Stomach (tissue), 4 donors: Measurements from ENCODE around the gene COX17.

Source experiments
- CTCF ChIP-seq, 7 experiments: fragments of 450-650 bp in 4 of 7; fragments of 200-600 bp in 3 of 7; sonication (generic) in 3 of 7; IDR thresholded peaks; one replicate each; pipeline ENCODE4 v1.5.1; 2016 to 2019; ENCODE audit warnings: antibody characterized with exemption in 7 of 7, control low read depth in 2 of 7, mild to moderate bottlenecking in 1 of 7
- EP300 ChIP-seq: sonication (generic); formaldehyde crosslinking; IDR thresholded peaks from one replicate; pipeline ENCODE4 v1.6.1; 2017; ENCODE audit warnings: antibody characterized with exemption
- POLR2A ChIP-seq, 4 donors: fragments of 450-650 bp; IDR thresholded peaks; one replicate each; pipeline ENCODE4 v1.6.1; 2016; ENCODE audit warnings: antibody characterized with exemption in 4 of 4, control low read depth in 2 of 4, mild to moderate bottlenecking in 1 of 4, moderate library complexity in 1 of 4
- POLR2AphosphoS5 ChIP-seq, 3 donors: sonication (generic); formaldehyde crosslinking; IDR thresholded peaks; one replicate each; pipeline ENCODE4 v1.6.1; 2016; ENCODE audit warnings: antibody characterized with exemption in 3 of 3

- peak in 2 of 3 donors; percentile 21 to 60 for TF ChIP-seq POLR2AphosphoS5 (IDR thresholded peaks at IDR 0.05)
- no peak for TF ChIP-seq POLR2A (IDR thresholded peaks at IDR 0.05)
- no peak for TF ChIP-seq CTCF (IDR thresholded peaks at IDR 0.05)
- no peak for TF ChIP-seq EP300
Observed at GRCh38 chr3:119700269-119700919, 23.2 kb upstream of the COX17 start.
